ENCODE measurements around the gene ZDHHC14.

ZDHHC14 gene

DNA sequence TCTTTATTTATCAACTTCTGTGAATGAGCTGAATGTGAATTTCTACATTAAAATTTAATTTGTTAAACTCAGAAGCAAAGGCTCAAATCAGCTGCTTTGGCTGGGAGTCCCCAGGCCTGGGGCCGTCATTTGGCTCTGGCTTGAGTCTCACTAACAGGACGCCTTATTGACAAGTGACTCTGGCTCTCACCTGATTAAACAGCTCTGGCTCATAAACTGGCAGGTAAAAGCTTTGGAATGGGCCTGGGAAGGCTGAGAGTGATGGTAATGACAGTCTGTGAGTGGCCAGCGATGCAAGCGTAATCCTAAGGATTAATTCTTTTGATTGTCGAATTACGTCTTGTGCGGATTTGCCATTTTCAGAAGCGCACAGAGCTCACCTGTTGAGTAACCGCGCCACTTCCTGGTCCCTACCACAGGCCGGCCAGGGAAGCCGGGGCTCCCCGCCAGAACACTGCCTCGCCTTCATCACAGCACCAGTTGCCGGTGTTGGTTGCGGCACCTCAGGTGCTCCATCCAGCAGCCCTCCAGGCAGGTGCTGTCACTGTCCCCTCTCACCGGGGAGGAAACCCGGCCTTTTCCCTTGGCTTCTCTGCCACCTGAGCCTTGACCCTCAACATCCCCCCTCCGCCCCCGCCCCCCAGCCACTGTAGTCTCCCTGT, 110.7 kb downstream of the ZDHHC14 start:
- DNase-seq (ENCODE audit: low read depth in 2 of 2): no peak

DNA sequence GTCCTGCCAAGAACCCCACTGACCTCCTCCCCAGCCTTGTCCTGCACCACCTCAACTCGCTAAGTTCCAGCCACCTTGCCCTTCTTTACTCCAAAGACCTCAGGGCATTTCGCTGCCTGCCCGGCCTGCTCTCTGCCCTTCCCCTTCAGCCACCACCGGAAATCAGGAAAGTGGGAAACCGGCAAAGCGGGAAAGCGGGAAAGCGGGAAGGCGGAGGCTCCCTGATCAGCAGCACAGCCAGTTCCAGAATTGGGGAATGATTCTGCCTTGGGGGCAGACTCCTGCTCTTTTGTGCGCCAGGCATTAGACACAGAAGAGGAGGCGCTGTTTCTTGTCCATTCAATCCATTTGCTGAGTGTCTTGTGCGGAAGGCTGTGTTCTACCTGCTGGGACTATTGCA, 111.3 kb downstream of the ZDHHC14 start:
- DNase-seq (ENCODE audit: low read depth in 2 of 2): no peak

DNA sequence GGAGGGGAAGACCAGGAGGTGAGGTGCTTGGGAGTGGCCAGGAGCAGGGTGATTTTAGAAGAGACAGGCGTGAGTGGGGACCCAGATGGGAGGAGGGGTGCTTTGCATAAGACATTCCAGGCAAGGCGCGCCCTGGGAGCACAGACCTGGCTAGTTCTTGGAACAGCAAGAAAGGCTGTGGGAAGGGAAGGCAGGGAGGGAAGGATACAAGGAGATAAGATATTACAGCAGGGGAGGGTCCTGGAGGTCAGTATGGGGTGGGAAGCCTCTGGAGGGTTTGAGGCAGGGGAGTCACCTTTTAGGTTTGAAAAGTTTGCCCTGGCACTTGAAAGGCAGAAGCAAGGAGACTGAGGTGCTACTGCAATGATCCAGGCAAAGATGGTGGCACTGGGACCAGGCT, 111.8 kb downstream of the ZDHHC14 start:
- no peak for DNase-seq (ENCODE audit: low read depth in 2 of 2)

DNA sequence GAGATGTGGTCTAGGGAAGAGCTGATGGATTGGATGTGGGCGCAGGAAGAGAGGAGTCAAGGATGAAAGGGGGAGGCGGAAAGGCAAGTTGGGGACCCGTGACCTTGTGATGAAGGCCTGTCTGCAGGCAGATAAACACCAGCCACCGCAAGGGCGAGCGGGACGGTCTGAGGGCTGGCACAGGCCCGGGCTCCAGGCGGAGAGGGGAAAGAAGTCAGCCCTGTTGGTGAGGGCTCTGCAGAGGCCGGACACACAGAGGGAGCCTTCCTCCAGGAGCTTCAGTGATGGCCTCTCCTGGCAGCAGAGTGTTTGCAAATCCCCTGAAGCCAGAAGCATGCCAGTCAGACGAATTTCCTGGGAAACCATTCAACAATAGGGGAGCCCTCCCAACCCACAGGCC, 112.2 kb downstream of the ZDHHC14 start:
- DNase-seq (ENCODE audit: low read depth in 2 of 2): no peak

DNA sequence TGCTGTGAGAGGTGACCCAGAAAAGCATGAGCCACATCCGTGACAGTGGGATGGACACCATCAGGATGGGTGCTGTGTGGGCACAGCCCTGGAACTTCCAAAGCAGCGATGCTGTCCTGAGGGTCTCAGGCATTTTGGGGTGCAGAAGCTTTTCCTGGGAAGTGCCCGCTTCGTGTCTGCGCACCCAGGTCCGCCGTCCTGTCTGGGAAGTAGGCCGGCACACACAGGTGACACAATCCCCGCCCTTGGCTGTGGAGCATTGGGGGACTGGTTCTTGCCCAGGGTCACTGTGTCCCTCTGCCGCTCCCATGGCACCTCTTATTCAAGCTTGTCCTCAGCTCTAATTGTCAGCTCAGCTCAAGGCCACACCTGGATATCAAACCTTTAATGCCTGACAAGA, 112.6 kb downstream of the ZDHHC14 start:
- no peak for DNase-seq (ENCODE audit: low read depth in 2 of 2)

DNA sequence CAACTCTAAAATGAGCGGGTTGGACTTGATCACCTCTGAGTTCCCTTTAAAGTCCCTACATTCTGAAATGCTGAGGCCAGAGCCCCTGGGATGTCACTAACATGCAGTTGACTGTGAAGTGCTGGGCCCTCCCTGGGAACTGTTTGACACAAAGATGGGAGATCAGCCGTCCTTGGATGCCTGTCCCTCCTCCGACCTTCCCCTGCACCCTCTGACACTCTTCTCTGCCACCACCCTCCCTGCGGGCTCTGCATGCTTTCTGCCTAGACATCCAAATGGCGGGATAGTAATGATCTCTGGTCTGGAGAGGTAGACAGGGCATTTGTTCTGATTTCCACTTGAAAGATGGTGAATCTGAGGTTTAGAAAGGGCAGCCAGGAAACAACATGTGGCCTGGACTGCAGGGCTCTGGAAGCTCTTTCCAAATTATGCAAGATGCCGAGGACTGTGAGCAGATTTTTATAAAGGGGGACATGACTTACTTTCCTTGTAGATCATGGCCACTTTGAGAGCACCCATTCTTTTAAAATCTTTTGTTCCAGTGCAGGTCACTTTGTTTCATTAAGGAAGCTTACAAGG, 113.2 kb downstream of the ZDHHC14 start:
- no peak for DNase-seq (ENCODE audit: low read depth in 2 of 2)

DNA sequence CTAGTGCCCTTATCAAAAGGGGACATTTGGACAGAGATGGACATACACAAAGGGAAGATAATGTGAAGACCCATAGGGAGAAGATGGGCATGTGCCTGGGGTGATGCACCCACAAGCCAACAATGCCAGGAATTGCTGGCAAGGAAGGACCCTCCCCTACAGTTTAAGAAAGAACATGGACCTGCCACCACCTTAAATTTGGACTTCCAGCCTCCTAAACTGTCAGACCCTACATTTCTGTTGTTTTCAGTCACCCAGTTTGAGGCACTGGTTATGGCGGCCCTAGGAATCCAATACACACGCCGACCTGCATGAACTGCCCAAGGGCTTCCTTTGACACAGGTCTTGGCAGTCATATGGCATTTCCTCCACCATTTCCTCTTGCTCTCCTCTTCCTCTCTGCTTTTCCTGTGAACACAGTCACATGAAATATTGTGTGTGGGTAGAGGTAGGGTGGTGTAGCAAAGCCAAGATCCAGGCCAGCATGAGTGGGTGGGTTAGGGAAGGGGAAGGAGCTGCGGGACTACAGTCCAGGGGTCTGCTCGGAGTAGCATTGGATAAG, 115.6 kb downstream of the ZDHHC14 start:
- no peak for DNase-seq (ENCODE audit: low read depth in 2 of 2)

DNA sequence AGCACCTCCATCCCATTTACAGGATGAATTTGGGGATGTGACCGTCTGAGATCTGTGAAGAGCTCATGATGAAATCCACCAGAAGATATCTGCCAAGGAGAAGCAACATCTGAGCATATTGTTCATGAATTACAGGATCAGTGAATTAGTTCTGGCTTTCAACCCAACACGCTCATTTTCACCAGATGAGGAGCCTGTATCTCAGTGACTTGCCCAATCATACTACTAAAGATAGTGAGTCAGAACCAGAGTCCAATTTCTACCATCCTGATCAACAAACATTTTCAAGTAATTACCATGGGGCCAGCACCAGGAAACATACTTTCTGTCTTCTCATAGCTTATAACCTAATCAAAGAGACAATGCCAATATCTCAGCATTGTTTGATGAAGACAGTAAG, 116.6 kb downstream of the ZDHHC14 start:
- DNase-seq (ENCODE audit: low read depth in 2 of 2): no peak

DNA sequence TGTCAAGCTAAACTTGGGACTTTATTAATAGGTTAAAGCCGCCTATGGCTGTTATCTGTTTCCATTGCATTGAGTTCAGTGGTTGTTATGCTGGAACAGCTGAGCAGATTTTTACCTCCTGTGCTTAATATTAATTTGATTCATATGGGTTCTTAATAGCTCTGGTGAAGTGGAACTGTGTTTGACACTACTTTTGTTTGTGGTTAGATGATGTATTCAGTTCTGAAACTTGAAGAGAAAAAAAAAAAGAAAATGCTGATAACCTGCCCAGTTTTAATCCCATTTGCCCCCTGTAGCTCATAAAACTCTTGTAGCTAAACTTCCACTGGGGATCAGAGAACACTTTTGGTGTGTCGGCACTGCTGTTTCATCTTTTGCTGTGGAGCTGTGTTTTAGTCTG, 117.8 kb downstream of the ZDHHC14 start:
- DNase-seq (ENCODE audit: low read depth in 2 of 2): no peak

DNA sequence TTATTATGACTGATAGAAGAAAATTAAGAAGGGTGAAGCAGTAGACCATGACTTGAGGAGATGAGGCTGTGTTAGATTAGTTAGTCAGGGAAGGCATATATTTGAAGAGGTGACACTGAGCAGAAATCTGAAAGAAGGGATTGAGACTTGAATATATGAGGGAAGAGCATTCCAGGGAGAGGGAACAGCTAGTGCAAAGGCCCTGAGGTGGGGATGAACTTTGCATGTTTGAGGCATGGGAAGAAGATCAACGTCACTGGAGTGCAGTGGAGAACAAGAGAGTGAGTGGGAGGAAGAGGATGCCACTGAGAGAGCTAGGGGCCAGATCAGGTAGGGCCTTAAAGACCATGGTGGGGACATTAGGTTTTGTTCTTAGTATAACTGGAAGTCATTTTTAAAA, 119.0 kb downstream of the ZDHHC14 start:
- DNase-seq (ENCODE audit: low read depth in 2 of 2): no peak

DNA sequence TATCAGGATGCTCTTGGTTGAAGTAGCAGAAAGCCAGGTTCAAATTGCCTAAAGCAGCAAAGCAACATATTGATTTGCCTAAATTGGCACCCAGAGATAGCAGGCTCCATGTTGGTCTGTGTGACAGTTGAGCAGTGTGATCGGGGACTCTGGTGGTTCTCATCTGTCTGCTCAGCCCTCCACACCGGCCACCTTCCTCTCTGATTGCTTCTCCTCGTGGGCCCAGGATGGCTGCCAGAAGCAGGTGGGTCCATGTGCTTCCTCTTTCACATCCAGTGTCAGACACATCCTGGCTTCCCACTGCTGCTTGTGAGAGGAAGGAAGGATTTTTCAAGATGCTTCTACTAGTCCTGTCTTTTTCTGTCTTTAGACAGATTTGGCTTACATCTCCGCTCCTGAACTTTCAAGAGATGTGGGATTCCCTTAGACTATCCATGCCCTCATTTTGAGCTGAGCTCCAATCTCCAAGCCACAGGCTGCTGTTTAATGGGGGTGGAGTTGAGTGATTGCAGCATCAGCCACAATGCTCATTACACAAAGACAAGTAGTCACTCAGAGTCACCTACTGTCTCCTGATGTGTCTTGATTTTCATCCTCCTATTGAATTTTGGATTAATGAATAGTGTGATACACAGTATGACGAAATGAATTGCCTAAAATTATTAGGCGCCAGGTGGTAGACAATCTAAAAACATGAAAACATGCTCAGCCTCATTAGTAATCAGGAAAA, 122.2 kb downstream of the ZDHHC14 start:
- no peak for DNase-seq (ENCODE audit: low read depth in 2 of 2)

DNA sequence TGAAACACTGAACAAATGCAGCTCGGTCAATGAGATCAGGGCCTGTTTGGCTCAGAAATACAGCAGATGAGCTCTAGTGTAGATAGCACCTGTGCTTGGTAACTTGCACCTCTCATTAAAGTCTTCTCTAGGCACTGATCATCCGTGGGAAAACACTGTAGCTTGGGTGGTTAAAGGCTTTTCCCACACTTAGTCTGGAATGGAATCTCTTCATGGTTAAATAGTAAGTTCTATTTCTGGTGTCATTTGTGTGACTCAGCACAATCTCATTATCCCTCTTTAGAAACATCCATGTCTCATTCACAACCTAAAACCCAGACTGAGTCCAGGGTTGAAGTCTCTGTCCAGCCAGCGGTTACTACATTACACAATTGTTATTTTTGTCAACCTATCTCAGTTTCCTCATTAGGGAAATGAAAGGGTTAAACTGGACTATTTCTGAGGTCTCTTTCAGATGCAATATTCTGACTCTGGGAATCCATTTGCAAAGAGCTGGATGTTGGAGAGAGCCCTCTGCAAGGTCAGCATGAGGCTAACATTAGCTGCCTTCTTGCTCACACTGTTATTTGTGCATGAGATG, 125.0 kb downstream of the ZDHHC14 start:
- DNase-seq (ENCODE audit: low read depth in 2 of 2): no peak

DNA sequence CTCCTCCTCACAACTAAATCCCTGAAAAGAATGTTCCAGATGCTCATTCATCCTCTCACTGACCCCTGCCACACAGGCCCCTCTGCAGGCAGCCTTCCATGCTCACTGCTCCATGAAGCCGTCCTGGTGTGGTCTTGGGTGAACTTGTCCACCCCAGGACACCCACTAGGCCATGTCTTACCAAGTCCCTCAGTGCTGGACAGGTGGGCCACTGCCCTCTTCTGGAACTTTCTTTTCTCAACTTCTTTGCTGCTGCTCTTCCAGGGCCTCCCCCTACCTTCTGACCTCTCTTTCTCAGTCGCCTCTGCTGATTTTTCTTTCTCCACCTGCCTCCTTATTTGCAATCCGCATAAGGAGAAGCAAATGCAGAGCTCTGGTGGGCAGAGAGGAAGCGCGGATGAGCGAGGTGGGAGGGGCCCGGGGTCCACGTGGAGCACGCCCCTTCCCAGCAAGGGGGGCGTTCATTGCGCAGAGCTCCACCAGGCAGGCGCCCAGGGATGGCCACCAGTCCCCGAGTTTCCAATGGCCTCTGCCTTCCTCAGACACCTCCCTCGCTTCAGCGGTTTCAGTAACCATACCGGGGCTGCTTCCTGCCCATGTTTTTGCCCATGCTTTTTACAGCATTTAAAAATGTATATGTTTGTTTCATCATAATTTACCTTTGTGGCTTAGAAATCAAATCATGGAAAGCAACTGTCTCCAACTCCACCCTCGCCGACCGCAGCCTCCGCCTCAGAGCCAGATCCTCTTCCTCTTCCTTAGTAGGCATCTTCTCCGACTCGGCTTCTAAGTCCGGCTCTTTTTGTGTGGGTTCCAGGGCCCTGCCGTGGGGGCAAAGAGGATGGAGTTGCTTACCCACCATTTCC, 129.6 kb downstream of the ZDHHC14 start:
- no peak for DNase-seq (ENCODE audit: low read depth in 2 of 2)

DNA sequence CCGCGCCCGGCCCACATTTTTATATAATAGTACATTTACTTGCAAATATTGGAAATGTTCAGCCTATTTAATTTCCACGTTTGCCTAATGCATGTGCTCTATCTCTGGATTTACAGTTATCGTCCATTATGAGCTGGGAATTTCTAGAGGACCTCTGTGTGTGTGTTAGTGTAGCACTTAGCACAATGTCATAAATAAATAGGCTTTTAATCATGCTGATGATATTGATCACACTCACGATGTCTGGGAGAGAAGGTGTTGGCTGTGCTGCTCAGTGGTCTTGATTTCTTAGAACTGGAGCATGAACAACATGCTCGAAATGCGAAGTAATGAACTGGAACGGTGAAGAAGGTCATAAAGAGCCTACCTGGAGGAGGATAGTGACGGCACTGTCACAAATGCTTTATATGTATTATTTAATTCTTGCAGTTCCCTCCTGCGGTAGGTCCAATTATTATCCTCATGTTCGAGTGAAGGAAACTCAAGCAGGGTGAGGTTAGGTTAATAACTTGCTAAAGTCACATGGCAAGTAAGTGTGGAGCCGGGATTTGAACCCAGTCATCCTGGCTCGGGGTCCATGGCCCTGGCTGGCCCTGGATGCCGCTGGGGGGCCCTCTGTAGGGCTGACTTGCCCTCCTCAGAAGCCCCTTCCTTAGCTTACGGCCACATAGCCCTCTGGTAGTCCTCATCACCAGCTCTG, 130.8 kb downstream of the ZDHHC14 start:
- DNase-seq (ENCODE audit: low read depth in 2 of 2): no peak

DNA sequence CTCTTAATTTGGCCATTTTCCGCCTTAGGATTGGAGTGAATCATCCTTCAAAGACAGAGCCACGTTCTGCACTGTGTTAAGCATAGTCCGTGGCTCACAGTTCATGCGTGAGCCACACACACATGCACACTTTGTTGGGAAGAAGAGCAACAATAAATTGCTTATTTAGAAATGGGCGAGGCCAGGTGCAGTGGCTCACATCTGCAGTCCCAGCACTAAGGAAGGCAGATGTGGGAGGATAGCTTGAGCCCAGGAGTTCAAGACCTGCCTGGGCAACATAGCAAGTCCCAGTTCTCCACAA, 131.3 kb downstream of the ZDHHC14 start:
- DNase-seq (ENCODE audit: low read depth in 2 of 2): no peak

DNA sequence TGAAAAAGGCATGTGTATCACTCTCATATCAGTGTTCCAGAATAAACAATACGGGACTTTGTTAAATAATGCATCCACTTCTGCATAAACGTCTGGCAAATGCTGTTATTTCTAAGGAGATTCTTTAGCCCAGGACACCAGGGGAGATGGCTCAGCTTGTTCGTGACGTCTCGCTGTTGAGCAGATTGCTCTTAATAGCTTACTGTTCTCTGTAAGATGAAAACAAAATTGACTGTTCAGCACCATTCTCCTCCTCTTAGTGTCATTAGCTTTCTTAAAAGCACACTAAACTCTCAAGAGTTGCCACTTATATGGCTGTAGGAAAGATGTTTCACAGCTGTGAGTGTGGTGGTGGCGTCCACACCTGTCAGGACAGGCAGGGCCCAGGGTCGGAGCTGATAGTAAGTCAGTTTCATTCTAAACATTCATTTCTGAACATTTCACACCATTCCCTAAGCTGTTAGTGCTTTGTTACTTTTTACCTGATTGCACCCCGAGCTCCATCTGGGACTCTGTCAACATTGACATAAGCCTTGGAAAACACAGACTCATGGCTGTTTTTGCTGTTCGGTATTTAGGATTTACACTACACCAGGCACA, 132.1 kb downstream of the ZDHHC14 start:
- DNase-seq (ENCODE audit: low read depth in 2 of 2): no peak

DNA sequence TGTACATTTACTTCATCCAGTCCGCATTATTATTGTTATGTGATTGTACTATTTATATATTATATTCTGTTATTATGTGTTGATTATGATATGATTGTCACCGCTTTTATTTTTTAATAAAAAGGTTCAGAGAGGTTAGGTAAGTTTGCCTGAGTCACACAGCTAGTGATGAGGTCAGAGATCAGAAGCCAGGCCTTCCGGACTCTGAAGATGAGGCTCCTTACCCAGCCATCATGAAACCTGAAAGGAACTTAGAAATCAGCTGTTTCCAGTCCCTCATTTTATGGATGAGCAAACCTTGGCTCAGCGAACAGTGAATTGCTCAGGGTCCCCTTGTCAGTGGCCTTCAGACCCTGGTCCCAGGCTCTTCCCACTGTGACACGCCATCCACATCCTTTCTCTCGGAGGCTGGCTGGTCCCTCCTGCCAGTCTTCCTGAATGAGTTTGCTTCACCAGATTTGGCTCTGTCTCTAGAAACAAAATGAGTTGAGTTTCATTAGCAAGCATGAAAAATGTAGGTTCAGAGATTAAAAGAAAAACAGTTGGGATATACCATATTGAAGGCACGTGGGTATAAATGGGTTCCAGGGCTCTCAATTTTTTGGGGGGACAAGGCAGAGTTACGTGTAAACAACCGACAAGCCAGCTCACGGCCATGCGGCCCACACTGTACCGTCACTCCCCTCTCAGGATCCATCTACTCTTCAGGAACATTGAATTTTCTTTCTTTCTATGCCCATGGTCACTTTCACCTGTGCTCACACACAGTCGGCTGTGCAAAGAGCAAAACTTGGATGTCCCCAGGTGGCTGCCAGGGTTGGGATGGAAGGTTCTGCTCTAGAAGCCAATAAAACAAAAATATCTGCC, 132.9 kb downstream of the ZDHHC14 start:
- DNase-seq (ENCODE audit: low read depth in 2 of 2): no peak

DNA sequence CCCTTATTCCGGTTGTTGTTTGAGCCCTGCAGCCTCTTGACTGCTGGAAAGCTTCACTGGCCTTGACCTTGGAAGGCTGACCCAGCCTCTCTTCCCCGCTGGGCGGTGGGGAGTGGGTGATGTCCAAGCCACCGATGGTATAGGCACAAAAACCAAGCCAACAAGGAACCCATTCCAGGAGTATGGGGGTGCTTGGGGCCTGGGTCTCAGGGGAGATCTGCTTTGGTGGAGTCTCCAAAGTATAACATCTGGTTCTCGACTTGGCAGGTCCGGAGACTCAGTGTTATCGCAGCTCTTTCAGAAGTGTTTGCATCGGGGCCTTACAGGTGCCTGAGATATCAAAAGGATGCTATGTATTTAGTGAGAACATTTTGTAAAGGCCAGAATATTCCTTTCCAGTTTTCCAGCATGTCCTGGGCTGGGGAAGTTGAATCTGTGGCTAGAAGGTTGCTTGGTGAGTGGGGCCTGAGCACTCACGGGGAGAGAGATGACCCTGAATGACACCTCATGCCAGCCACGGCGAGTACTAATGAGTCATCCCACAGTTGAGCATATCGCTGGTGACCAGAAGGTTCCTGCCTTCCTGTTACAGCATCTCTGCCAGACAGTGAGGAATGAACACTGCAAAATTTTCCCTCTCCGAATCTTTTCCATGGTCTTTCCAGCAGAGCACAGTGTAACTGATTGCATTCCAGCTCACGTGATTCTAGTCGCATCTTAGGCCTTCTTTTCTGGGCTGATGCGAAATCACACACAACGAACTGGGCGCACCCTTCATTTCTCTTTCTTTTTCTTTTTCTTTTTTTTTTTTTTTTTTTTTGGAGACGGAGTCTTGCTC, 133.9 kb downstream of the ZDHHC14 start:
- no peak for DNase-seq (ENCODE audit: low read depth in 2 of 2)

Data from stimulated activated CD8-positive, alpha-beta memory T cell treated with anti-CD3 and anti-CD28 coated beads, Interleukin-2, amount 100 ng/mL, for 48 hours (primary cell).